Osteocyte (in vitro differentiated cells): ENCODE data around the gene RACGAP1. TPM values are rescaled to one million over a fixed set of nuclear protein-coding genes. Genes with fewer than 3 reads are reported as not detected.

Source experiments
- DNase-seq: peaks from one replicate; pipeline ENCODE4 v3.0.0; 2021; ENCODE audit warnings: mixed read lengths; ENCODE audit not compliant: unreplicated experiment; ENCODE audit errors: extremely low spot score
- H3K27ac Mint-ChIP-seq: one replicate; pipeline ENCODE4 v1.8.0; 2021; ENCODE audit warnings: mild to moderate bottlenecking, mixed read lengths; ENCODE audit not compliant: unreplicated experiment
- H3K27me3 Mint-ChIP-seq: one replicate; pipeline ENCODE4 v1.8.0; 2021; ENCODE audit warnings: mixed read lengths; ENCODE audit not compliant: unreplicated experiment
- H3K36me3 Mint-ChIP-seq: one replicate; pipeline ENCODE4 v1.8.0; 2021; ENCODE audit warnings: mixed read lengths; ENCODE audit not compliant: unreplicated experiment
- H3K4me1 Mint-ChIP-seq: one replicate; pipeline ENCODE4 v1.8.0; 2021; ENCODE audit warnings: mixed read lengths; ENCODE audit not compliant: unreplicated experiment
- H3K4me3 Mint-ChIP-seq: one replicate; pipeline ENCODE4 v1.8.0; 2021; ENCODE audit warnings: mild to moderate bottlenecking, moderate library complexity, mixed read lengths; ENCODE audit not compliant: unreplicated experiment
- H3K9me3 Mint-ChIP-seq: one replicate; pipeline ENCODE4 v1.8.0; 2021; ENCODE audit warnings: mixed read lengths; ENCODE audit not compliant: unreplicated experiment
- CTCF ChIP-seq: fragments of 200-600 bp; sonication (generic); IDR thresholded peaks from 2 replicates; pipeline ENCODE4 v1.5.0; 2021; ENCODE audit warnings: antibody characterized with exemption, mild to moderate bottlenecking, moderate library complexity
- total RNA-seq: library from RNA; stranded (reverse); gene quantifications from 2 replicates; pipeline ENCODE4 v1.2.1, GENCODE V29; 2021

The RACGAP1 gene
- total RNA-seq, 1 donor from 2014 or later = 25.9 TPM

- Mint-ChIP-seq H3K27ac (no peak overlapping the region), H3K36me3 (no peaks in the 10 kb centered on the region), H3K9me3 (peaks cover 5% of the 10 kb centered on the region), H3K27me3 (no peaks in the 10 kb centered on the region), H3K4me3 (no peak overlapping the region), H3K4me1 (peaks cover 1% of the 10 kb centered on the region)
- DNase-seq = no peak
- no peak for TF ChIP-seq CTCF
Observed at GRCh38 chr12:49939707-49940106, 85.6 kb downstream of the RACGAP1 start.

- no peak for DNase-seq
- Mint-ChIP-seq H3K4me3 (no peak overlapping the region), H3K27me3 (no peaks in the 10 kb centered on the region), H3K36me3 (no peaks in the 10 kb centered on the region), H3K9me3 (peaks cover 8% of the 10 kb centered on the region), H3K4me1 (peaks cover 4% of the 10 kb centered on the region), H3K27ac (no peak overlapping the region)
- TF ChIP-seq CTCF = no peak
Observed at GRCh38 chr12:49939307-49939706, 86.0 kb downstream of the RACGAP1 start.

Other genes with a start within 250 kb of the RACGAP1 start
- 39.1 and 42.4 TPM in 2 replicates for gene NCKAP5L, start 197.1 kb downstream of the RACGAP1 start, total RNA-seq
- 4.2 and 5.3 TPM in 2 replicates for gene BCDIN3D, start 182.4 kb downstream of the RACGAP1 start, total RNA-seq
- gene FAIM2, start 121.6 kb downstream of the RACGAP1 start, total RNA-seq = 1.4 and 1.5 TPM in 2 replicates
- gene AQP2, start 74.8 kb downstream of the RACGAP1 start, total RNA-seq = not detected in 2 replicates
- gene AQP5, start 63.6 kb downstream of the RACGAP1 start, total RNA-seq = 0.24 and 0.46 TPM in 2 replicates
- not detected in 2 replicates for gene AQP6, start 52.5 kb downstream of the RACGAP1 start, total RNA-seq
- 2.1 and 3.0 TPM in 2 replicates for gene ASIC1, start 32.1 kb upstream of the RACGAP1 start, total RNA-seq
- 61.4 and 66.7 TPM in 2 replicates for gene SMARCD1, start 59.8 kb upstream of the RACGAP1 start, total RNA-seq
- 0.43 TPM in 1 of 2 replicates, not detected in the other for gene GPD1, start 78.5 kb upstream of the RACGAP1 start, total RNA-seq
- 41.5 and 54.9 TPM in 2 replicates for gene COX14, start 86.7 kb upstream of the RACGAP1 start, total RNA-seq
- gene CERS5, start 141.9 kb upstream of the RACGAP1 start, total RNA-seq = 72.3 and 78.6 TPM in 2 replicates